ENCODE results near the gene SNORC.
"Not testable (repeated sequence)": the region's sequence is repeated elsewhere in the genome, so short reads cannot be mapped to it uniquely, and the experiment has no call there.

Gene SNORC

DNA sequence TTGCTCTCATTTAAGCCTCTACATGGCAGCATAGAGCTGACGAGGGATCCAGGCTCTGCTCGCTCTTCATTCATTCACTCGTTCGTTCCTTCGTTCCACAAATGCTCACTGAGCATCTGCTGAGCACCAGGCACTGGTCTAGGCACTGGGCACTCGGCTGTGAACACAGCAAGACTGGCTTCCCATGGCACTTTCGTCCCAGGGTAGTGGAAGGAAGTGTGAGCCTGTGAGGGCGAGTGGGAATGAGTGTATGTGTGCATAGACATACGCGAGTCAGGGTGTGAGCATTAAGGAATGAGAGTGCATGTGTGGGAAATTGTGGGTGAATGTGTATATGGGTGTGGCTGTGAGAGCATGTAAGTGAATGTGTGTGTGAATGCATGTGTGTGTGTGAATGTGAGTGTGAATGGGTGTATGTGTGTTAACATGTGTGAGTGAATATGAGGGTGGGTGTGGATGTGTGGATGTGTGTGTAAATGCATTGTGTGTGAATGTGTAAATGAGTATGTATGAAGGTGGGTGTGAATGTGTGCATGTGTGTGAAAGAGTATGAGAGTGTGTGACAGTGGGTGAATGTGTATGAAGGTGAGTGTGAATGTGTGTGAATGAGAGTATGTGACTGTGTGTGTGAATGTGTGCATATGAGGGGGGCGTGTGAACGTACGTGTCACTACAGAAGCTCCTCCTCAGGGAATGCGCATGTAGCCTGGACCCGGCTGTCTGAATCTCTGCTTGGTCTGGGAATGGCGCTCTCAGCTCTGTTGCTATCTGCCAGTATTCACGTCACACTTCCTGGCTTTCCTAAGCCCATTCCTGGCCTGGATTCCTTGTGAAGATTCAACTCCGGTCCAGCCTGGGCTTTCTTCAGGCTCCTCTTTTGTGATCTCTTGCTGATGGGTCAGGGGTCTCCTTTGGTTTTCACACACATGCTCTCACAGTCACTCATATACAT is 28.8 kb downstream of the SNORC start:
- no peak for DNase-seq

DNA sequence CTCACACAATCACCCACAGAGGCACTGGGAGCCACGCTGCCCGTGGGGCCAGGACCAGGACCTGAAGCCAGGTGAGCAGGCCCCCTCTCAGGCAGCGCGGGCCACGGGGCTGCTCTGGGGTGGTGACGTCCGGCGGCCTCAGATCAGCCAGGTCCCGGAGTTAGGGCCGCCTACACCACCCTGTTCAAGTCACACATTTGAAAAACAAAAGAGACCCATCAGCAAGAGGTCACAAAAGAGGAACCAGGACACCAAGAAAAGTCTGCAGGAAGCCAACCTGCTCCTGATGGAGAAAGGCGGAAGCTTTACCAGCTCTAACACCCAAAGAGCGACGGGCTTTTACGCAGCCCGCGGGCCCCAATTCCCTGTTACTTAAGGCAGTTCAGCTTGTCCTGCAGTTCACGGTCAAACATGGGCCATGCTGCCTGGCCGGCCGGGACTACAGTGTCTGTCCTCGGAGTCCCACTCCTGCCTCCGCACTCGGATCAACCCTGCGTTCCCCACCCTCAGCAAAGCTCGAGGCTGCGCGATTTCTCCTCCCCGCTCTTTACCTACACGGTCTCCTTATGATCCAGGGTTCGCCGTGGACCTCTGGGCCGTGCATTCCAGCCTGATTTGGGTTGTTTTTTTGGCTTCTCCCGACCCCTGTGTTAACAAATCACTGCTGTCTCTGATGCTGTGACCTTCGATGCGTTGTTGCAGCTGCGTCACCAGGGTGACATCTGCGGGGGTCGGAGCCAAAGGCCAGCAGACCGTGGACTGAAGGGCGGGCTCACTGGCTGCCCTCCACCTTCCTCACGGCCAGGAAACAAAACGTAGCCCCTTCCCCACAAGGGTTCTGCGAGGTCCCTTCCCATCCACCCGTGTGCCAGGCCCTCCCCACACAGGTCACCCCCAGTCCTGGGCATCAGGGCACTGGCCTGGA is 31.0 kb downstream of the SNORC start:
- DNase-seq, result no peak

DNA sequence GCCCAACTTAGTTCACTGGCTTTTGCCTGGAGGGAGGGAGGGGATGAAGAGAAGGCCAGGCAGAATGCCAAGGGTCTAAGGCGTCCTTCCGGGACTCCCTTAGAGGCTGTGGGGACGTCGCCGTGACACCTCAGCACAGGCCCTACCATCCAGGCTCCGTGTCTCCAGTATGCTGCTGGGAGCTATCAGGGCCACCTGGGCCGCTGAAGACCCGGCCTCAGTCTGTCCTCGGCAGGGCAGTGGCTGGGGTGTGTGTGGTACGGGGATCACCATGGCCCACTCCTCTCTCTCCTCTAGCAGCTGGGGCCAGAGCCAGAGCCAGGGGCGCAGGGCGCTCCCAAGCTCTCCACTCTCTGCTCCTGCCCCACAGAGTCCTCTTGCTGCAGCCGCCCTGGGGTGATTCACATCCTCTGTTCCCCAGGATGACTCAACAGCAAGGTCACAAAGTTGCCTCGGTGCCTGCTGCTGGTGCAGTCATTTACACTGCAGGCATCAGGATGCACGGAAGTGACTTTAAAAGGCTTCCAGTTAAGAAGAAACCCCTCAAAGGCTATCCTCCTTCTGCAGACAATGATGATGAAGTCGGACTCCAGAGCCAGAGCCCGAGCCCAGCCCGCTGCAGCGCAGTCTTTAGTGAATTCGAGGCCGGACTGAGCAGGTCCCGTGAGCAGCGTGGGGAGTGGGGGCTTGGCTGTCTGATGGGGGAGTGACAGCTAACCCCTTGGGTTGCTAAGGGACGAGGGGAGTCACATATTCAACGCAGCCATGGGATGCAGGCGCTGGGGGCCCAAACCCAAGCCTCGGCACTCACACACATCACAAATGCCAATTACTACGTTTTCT is 31.9 kb downstream of the SNORC start:
- DNase-seq, result no peak

DNA sequence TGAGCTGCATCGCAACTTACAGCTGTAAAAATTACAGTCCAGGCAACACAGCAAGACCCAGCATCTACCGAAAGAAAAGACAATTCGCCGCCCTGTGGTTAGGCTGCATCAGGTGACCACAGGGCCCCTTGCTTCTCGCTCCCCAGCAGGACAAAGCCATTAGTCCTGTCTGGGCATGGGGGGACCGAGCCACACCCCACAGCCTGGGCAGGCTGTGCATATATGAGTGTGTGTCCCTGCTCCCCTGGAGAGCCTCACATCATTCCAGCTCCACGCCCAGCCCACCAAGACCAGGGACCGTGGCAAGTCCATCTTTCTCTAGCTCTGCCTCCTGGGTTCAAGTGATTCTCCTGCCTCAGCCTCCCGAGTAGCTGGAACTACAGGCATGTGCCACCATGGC is 33.9 kb downstream of the SNORC start:
- no peak for DNase-seq

DNA sequence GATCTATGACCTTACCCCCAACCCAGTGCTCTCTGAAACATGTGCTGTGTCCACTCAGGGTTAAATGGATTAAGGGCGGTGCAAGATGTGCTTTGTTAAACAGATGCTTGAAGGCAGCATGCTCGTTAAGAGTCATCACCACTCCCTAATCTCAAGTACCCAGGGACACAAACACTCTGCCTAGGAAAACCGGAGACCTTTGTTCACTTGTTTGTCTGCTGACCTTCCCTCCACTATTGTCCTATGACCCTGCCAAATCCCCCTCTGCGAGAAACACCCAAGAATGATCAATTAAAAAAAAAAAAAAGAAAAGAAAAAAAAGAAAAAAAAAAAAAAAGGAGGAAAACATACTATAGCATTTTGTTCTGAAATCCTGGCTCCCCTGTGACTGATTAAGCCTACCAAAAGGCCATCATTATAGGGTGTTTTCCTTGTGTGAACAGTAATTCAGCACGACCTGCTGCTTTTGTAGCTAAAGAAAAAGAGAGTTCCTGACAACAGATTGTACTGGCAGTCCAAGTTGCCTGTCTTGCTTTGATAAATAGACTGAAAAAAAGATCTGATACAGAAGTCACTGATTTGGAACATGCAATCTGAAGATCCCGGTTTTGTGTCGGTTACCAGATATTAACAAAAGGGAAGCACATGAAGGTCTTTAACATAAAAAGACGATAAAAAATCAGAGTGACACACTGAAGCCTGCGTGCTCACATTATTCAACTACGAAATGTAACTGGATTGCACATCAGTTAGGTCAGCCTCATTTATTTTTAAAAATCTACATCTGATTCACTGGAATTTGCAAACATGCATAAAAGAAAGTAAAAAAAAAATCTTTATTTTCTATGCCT is 37.0 kb downstream of the SNORC start:
- DNase-seq, result not testable (repeated sequence)

DNA sequence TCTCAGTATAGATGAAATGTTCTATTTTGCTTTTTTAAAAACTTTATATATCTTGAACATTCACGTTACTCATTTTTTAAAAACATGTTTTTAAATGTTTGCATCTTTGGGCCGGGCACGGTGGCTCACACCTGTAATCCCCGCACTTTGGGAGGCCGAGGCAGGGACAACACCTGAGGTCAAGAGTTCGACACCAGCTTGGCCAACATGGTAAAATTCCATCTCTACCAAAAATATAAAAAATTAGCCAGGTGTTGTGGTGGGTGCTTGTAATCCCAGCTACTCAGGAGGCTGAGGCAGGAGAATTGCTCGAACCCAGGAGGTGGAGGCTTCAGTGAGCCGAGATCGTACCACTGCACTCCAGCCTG is 37.6 kb downstream of the SNORC start:
- DNase-seq, result not testable (repeated sequence)

DNA sequence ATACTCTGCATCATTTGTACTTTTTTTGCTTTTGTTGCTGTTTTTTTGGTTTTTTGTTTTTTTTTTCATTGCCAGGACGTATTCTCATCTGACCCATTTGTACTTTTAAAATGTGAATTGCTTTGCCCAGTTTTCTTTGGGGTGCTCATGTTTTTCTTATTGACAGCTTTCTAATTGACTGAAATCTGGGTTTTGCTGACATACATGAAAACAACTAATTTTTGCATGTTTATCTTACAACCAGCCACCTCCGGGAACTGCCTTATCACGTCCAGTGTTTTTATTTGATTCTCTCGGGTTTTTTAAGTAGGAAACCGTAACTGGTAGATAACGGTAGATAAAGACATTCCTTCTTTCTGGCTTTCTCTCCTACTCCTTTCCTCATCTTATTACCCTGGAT is 38.6 kb downstream of the SNORC start:
- DNase-seq, result no peak

DNA sequence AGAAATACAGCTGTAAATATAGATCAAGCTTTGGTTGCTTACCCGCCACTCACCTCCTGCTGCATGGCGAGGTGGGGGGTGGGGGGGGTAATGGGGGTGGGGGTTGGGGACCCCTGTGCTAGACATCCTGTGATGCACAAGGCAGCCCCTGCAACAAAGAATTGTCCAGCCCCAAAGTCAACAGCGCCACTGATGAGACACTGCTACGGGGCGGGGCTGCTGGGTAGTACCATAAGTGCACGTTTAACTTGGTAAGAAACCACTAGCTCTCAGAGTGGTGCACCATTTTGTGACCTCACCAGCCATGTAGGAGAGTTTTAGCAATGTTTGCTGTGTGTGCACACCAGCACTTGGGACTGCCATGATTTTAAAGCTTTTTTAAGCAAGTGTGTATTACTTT is 40.3 kb downstream of the SNORC start:
- no peak for DNase-seq

DNA sequence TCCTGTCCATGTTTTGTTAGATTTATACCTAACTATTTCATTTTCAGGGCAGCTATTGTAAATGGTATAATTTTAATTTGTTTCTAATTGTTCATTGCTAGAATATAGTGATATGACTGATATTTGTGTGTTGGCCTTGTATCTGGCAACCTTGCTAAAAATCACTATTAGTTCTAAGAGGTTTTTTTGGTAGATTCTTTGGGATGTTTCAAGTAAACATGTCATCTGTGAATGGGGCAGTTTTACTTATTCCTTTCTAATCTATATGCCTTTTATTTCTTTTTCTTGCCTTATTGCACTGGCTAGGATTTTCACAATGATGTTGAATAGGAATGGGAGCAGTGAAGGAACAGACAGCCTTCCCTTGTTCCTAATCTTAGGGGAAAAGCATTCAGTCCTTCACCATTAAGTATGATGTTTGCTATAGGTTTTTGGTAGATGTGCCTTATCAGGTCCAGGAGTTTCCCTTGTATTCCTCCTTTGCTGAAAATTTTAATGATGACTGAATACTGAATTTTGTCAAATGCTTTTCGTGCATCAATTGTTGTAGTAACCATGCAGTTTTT is 41.7 kb downstream of the SNORC start:
- no peak for DNase-seq

DNA sequence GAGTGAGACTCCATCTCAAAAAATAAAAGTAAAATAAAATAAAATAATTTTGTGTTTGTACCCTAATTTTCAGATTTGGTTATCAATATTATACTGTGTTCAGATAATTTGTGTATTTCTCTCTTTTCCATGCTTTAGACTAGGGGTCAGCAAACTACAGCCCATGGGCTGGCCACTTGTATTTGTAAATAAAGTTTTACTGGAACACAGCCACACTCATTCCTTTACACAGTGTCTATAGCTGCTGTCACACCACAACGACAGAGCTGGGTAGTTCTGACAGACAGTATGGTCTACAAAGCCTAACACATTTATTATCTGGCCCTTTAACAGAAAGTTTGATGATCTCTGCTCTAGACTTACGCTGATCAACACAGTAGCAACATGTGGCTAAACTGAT is 43.8 kb downstream of the SNORC start:
- DNase-seq, result no peak

DNA sequence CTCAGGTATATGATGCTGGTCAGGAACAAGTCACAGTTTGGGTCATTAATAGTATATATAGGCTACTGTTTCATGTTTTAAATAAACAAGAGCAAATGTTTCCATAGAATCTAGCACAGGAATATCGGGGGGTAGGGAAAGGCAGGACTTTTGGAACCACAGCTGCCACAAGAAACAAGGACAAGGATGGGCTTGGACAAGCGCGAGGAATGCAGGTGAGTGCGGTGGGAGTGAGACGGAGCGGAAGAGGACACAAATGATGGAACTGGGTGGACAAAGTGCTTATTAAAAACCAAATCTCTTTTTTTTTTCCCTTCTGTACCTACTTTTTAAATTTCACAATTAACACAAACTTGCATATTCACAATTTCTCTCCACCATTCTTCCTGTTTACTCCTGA is 49.1 kb downstream of the SNORC start:
- DNase-seq, result no peak

DNA sequence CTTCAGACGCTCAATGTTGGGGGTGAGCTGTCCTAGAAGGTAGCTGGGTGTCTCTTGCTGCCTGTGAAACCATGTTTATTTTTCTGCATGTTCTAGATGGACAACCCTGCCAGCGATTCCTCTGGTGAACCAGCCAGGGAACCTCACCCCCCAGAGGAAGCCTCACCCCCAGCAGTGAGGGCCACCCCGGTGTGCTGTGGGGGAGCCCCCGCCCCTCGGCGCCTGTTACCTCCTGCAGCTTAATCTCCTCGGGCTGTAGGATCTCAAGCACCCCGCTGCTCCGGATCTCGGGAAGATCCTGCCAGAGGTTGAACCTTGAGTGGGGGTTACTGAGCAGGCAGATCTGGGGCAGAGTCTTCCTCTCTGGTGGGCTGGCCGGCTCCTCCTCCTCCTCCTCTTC is 50.0 kb downstream of the SNORC start:
- no peak for DNase-seq

DNA sequence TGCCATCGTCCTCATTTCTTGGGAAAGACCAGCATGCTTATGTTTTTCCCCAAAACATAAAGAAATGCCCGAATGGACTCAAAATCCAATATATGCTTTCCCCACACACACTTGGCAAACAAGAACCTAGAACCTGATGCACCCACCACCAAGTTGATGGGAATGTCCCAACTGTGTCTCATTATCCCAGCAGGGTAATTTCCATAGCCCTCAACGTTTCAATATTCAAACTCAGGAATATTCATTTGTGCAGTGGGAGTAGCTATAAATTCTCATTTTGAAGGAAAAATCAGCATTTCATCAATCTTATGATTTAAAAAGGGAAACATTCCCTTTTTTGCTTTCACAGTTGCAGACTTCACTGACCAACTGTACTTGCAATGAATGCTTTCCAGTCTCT is 50.7 kb downstream of the SNORC start:
- DNase-seq, result no peak

DNA sequence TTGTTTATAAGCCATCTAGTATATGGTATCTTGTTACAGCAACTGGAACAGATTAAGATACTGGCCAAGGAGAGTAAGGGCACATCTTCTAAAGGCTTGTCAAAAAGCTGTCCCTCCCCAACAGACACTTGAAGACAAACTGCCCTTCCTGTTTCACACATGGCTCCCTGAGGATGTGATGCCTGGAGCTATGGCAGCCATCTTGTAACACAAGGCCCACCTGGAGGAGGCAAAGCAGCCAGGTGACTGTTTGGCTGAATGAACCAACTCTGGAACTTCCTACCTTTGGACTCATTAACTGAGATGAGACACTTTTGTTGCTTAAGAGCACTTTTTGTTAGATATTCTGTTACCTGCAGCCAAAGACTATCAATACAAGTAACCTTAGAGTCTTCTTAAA is 54.4 kb downstream of the SNORC start:
- no peak for DNase-seq

DNA sequence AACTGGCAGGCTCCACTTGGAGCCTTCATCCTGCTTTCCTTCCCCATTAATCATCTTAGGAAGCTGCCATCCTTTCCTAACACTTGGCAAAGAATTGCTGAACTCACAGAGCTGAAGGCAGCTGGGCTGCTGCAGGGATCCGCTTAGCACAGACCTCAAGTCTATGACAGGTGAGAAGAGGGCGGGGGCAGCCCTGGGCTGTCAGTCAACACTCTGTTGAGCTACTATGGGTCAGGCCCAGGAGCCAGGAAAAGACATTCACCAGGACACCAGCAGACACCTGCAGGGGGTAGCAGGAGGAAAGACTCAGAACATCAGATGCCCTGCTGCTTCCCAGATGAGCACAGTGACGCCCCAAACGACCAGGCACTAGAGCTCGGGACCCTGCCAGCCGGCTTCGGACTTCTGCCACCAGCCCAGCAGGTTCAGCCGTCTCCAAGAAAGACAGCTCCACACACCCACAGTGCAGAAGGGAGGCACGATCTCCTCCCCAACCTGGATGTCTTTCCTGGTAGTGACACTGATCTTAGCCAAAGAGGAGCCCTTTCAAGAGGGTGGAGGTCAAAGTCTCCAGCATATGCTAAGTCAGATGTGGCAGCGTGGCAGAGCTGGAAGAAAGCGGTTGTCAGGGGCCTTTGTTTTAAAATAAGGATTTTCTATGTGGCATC is 55.2 kb downstream of the SNORC start:
- DNase-seq, result no peak

DNA sequence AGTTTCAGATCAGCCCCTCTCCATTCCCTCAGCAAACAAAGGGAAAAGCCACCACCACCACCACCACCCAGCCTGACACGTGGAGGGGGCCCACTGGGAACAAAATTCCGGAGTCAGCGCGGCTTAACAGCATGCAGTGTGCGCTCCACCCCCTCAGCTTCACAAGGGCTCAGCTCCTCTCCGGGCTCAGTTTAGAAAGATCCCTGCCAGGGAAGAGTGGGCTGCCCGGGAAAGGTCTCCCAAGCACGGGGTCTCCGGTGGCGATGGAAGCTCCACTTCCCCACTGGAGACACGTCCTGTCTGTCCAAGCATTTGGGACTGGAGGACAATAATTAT is 55.7 kb downstream of the SNORC start:
- no peak for DNase-seq

DNA sequence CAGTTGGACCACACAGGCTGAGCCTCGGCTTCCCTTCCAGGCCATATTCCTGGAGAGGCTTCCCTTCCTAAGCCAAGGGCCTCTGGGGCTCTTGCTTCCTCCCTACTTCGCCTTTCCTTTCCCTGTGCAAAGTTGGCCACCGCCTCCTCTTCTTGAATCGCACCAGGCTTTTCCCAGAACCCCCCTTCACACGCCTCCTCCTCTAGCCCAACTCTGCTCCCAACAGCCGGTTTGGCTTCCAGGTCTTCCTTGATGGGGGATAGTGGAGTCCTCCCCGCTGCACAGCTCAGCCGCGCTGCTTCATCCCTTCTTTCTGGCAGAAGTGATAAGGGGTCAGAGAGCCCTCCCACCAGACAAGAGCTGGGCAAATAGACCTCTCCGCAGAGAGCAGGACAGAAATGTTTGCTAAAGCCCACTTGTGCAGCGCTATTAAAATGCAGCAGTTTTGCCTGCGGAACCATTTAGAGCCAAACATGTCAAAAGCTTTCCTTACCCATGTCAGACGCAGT is 56.4 kb downstream of the SNORC start:
- no peak for DNase-seq

DNA sequence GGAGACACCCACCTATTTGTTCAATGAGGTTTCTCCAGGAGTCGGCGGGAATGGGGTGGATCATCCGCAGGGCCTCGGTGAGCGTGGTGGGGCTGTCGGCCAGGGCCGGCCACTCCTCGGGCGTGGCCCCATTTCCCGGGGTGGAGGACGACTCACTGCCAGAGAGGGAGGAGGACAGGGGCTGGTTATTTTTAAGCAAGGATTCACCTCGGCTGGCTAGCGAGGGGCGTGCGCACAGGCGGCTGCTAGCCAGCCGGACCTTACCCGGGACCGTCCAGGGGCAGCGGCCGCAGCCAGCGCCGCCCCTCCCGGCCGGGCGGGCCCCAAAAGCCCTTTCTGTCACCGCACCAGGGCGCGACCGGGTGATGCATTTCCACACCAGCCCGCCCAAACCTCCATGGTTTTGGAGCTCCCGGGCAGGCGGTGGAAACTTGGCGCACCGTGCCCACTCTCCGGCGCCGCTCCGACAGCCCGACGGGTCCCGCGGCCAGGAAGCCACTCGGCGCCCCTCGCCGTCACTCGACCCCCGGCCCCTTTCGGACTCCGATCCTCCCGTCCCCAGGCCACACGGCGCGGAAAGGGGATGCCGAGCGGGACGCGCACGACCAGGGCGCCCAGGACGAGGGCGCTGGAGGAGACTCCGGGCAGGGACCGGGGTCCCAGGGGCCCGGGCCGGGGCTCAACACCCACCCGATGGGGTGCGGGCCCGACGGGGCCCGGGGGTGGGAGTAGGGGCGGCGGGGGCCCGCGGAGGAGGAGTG is 57.1 kb downstream of the SNORC start:
- DNase-seq, result no peak

DNA sequence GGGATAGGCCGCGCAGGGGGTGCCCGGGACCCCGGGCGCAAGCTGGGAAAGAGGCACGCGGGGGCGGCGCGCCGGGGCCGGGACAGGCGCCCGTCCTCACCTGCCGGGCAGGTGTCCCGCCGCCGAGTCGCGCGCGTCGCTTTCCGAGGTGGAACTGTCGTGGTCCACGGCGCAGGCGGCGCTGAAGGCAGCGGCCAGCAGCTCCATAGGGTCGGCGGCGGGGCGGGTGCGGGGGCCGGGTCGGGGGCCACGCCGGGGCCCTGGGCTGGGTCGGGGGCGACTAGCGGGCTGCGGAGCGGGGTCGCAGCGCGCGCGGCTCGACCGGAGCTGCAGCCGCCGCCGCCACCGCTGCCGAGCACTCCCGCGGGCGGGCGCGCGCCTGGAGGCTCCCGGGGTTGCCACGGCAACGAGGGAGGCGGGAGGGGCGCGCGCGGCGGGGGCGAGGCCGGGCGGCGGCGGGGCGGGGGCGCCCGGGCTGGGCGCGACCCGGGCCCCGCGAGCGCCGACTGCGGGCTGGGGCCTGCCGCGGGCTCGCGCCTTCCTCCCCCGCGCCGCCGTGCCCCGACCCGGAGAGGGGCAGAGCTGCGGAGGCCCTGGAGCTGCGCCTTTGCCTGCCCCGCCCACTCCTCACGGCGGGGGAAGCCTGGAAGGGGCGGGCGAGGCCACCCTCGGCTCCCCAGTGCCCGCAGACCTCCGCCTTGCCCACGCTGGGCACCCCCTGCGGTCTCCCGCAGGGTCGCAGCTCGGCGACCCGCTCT is 57.9 kb downstream of the SNORC start:
- DNase-seq, result no peak

Measured in NCI-H1048 (cell line).